GF-D8 (cell line): ENCODE measurements around the gene C11orf91.
"Not testable (repeated sequence)": the region's sequence is repeated elsewhere in the genome, so short reads cannot be mapped to it uniquely, and the experiment has no call there.

ENCODE experiments used
- DNase-seq: peaks from one replicate; lab custom pipeline; 2025; lab: John Stamatoyannopoulos, UW

C11orf91 gene

GRCh38 chr11:33696411-33696810 is 4.2 kb downstream of the C11orf91 start:
- DNase-seq, result no peak

GRCh38 chr11:33695051-33695566 is 5.5 kb downstream of the C11orf91 start:
- no peak for DNase-seq

DNA sequence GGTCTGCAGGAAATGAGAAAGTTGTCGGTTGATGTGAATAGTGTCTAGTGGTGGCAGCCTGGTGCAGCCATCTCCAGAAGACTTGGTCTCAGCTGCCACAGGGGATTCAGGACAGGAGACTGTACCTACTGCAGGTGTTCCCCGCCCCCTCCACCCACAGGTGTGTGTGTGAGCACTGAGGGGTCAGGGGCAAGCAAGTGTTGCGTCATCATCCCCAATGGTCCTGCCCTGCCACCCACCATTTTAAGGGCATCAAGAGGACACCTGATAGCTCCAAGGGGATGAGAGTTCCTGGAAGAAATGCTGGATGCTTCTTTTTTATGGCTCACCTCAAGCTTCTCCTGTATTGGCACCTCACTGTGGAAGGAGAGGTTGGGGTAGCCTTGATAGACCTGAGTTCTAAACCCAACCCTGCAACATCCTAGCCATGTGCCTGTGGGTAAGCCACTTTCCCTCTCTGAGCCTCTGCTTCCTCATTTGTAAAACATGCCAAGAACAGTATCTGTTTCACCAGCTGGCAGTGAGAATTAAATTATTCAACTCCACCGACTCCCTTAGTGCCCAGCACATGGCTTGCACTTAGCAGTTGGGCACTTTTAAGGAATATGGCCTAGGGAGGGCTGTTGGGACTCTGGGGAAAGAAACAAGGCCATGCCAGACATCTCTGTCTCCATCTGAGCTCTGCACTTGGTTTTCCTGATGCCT is 6.1 kb downstream of the C11orf91 start:
- no peak for DNase-seq

DNA sequence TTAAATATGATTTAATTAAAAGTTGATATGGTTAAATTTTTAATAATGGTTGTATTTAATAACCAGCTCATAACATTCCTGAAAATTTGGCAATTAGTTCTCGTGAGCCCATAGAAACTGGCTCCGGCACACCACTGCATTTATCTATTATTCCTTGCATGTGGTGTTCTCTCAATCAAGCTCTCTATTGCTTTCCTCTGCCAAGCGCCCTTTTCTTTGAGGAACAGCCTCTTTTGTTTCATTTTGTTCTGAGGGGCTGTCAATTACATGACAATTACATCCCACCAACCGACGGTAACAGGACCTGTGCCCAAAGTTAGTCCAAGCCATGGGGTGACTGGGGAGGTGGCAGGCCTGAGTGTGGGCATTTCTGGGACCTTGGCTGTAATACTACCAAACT is 8.1 kb downstream of the C11orf91 start:
- no peak for DNase-seq

- DNase-seq, result no peak
Measured at GRCh38 chr11:33692013-33692504, 8.6 kb downstream of the C11orf91 start.

GRCh38 chr11:33691066-33691864 is 9.4 kb downstream of the C11orf91 start:
- DNase-seq, result no peak

GRCh38 chr11:33690290-33691065 is 10.1 kb downstream of the C11orf91 start:
- no peak for DNase-seq

GRCh38 chr11:33689501-33689900 is 11.1 kb downstream of the C11orf91 start:
- DNase-seq, result no peak

DNA sequence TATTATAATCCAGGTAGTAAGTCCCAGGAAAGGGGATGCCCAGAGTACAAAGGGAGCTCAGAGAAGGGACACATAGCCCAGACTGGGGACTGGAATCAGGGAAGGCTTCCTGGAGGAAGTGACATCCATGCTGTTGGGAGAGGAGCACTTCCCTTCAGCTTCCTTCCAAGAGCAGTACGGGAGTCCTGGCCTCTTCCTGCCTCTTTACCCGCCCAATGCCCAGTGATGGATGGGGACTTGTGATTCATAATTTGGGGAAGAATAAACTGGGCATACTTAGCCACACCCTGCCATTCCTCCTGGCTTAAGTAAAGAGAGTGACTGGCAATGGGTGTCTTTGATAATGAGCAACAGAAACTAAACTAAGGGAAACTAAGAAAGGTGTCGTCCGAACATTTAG is 11.5 kb downstream of the C11orf91 start:
- no peak for DNase-seq

GRCh38 chr11:33687733-33688479 is 12.7 kb downstream of the C11orf91 start:
- no peak for DNase-seq

DNA sequence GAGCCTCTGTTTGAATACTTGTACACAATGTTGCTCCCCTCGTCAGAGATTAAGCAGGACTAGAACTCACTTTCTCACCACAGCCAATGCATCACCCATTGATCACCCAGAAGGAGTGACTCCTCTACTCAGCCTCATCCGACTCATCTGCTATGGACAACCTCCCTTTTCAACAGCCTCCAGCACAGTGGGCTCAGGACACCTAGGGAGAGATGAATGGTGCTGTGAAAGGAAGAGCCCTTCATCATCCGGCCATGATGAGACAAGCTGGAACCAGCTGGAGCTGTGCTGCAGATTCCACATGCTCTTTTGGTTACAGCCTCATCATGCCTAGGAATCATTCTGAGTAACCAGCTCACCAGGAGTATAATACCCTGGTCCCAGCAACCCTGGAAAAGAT is 15.5 kb downstream of the C11orf91 start:
- no peak for DNase-seq

GRCh38 chr11:33684003-33684706 is 16.5 kb downstream of the C11orf91 start:
- DNase-seq, result no peak

GRCh38 chr11:33682446-33682845 is 18.2 kb downstream of the C11orf91 start:
- no peak for DNase-seq

GRCh38 chr11:33682019-33682418 is 18.6 kb downstream of the C11orf91 start:
- DNase-seq, result no peak

DNA sequence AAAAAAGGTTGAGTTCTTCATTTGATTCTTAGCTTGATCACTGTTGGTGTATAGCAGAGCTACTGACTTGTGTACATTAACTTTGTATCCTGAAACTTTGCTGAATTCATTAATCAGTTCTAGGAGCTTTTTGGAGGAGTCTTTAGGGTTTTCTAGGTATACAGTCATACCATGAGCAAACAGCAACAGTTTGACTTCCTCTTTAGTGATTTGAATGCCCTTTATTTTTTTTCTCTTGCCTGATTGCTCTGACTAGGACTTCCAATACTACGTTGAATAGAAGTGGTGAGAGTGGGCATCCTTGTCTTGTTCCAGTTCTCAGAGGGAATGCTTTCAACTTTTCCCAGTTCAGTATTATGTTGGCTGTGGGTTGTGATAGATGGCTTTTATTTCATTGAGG is 22.0 kb downstream of the C11orf91 start:
- DNase-seq, result not testable (repeated sequence)

GRCh38 chr11:33674035-33674814 is 26.4 kb downstream of the C11orf91 start:
- DNase-seq, result no peak

DNA sequence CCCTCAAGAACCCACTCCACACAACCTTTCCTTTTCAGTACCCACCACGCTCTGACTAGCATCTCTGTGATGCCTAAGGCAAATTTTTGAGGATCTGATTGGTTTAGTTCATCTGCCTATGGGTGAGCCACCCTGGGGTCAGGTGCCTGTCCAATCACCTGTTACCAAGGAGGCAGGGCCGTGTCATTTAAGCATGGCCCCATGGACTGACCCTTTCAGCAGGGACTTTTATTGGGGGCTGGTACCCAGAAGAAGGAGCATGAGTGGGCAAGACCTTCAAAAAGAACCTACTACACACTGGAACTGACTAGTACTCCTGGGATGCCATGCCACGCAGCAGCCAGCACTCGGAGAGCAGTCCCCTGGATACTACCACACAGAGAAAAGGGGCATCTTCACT is 28.4 kb downstream of the C11orf91 start:
- DNase-seq, result no peak

DNA sequence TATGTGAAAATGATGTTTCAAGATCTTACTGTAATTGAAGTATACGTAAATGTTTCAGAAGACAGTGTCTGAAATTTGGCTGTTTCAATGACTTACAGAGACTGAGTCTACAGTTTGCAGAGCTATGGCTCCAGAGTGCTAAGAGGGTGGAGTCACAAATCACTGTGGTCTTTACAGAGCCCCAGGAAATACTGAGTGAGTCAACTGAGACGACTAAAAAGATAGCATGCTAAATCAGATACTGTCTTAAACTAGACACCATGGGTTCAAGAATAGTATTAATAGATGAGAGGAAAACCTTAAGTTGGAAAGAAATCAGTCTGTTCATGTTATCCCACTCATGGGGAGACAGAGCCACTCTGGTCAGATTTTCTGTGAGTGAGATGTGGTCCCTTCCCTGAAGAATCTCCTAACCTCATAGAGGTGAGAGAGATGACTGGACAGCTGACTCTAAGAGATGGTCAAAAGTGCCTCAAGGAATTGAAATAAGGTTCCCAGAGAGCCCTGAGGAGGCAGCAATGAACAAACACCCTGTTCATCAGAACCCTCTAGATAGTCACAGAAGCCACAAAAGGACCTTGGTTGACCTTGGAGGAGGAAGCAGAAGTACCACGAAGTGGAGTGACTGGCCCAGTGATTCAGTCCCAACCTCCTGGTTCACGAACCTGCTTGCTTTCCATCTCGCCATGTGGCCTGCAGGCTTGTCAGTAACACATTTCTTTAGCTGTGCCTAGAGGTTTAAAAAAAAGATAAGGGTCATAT is 30.2 kb downstream of the C11orf91 start:
- DNase-seq, result no peak

- DNase-seq, result no peak
Measured at GRCh38 chr11:33669598-33670249, 30.9 kb downstream of the C11orf91 start.
